Hippocampal formation (tissue), 2 donors: ENCODE data around the gene NUDT7.

Experiments
- DNase-seq, 2 donors: peaks; one replicate each; lab custom pipeline; 2025; lab: John Stamatoyannopoulos, UW

The NUDT7 gene

DNA sequence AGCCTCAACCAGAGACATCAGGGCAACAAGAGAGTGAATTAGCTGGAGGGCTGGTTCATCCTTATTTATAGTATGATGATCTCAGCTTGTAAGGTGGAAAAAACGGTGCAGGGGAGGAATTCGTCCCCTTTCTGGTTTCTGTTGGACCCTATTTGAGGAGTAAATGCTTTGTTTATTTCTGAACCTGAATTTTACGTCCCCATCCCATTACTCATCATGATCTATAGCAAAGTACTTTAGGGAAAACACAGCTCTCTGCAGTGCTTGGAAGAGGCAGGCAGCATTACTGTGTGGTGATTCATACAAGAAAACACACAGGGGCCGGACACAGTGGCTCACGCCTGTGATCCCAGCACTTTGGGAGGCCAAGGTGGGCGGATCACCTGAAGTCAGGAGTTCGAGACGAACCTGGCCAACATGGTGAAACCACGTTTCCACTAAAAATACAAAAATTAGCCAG is 58.1 kb downstream of the NUDT7 start:
- DNase-seq, result no peak

DNA sequence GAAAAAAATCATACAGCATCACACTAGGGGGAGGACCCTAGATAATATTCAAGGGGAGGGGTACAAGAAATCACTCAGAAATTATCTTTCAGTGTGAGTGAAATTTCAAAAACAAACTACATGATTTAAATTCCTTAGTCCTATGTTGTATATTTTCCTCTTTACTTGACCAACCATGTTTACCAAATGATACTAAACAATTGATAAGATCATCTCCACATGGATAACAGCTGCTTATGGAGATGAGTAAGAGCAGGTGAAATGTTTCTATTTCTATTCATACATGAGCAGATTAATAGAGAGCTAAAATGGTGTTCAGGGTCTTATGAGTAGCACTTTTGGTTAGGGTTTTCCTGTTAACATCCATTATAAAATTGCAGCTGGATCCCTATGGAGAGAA is 58.8 kb downstream of the NUDT7 start:
- DNase-seq, result no peak

DNA sequence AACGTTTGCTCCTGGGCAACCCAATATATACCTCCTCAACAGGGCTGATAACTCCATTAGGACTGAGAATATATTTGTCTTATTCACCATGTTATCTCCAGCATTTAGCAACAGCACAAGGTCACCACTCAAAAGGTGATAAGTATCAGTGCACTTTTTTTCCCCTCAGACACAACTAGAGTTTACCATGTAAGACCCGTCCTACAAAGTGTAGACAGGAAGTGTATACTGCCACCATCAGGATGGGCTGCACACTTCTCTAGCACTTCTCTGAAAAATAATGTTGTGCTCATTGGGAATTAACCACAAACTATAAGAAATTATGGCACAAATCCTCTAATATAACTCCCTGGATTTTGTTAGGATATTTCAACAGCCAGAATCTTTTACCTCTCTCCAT is 60.4 kb downstream of the NUDT7 start:
- no peak for DNase-seq

DNA sequence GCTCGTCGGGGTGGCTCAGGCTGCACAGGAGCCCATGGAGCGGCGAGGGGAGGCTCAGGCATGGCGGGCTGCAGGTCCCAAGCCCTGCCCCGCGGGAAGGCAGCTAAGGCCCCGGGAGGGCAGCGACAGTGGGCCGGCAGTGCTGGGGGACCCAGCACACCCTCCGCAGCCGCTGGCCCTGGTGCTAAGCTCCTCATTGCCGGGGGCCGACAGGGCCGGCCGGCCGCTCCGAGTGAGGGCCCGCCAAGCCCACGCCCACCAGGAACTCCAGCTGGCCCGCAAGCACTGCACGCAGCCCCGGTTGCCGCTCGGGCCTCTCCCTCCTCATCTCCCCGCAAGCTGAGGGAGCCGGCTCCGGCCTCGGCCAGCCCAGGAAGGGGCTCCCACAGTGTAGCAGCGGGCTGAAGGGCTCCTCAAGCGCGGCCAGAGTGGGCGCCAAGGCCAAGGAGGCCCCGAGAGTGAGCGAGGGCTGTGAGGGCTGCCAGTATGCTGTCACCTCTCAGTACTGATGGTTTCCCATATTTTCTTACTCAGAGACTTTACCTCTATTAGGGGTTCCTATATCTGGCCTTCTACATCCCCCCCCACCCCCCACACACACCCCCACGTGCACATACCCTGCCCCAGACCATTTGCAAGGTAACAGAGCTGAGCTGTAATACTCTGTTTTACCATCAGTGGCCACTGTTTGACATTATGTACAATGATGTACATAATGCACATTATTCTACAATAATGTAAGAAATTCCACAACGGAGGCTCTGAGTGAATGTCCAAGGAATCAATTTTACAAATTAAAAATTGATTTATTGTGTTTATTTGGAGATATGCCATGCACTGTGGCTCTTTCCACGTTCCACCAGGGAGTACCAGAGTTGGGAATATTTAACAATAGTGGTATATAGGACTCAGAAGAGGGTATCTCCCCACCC is 62.4 kb downstream of the NUDT7 start:
- DNase-seq, result no peak

DNA sequence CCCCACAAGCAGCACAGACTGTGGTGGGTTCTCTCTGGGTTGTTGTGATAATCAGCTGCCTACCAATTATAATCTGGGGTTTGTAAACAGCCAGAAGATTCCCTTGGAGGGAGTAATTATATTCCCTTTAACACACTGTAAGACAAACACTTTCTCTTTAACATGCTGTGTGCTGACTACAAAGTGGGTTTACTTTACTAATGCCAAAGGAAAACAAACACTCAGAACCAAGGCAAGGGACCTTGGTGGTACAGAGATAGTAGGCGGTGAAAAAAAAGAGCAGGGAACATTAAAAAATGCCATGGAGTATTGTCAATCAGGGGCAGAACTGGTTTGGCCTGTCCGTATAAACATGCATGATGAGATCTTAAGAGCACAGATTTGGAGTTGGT is 63.1 kb downstream of the NUDT7 start:
- no peak for DNase-seq

DNA sequence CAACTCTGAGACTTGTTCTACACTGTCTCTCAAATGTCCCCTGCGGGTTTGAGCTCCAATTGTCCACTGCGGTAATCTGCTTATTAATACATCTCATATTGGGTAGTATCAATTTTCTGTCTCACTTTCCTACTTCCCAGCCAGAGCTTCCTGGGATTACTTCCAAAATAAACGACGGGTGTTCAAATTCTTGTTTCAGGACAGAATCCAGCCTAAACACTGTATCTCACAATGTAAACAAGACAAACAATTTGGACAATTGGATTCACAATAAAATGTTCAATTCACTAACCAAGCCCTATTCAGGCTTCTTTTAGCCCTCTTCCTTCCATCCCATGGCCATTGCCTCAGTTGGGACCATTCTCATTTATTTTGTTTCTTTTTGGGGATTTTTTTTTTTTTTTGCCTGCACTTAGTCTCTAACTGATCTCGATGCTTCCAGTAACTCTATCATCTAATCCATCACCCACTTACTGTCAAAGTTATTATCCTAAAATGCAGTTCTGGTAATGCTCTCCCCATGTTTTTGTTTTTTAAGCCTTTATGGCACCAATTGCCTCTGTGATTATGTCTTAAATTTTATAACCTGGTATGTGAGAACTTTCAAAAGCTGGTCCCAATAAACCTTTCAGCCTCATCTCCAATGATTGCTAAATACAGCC is 64.0 kb downstream of the NUDT7 start:
- DNase-seq, result no peak

DNA sequence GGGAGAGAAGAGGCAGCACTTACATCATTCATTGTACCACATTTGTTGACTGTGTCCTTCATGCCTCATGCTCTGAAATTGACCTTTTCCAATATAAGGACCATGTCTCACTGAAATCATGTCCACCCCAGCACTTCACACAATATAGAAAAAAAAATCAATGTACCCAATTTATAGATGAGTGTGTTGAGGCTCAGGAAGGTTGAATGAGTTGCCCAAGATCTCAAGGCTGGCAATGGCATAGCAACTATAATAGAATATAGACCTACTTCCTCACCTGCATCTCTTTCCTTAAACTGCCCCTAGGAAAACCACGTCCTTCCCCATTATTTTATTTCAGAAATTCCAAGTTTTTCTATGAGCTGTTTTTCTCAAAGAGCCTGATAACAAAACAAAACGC is 65.1 kb downstream of the NUDT7 start:
- DNase-seq, result no peak

DNA sequence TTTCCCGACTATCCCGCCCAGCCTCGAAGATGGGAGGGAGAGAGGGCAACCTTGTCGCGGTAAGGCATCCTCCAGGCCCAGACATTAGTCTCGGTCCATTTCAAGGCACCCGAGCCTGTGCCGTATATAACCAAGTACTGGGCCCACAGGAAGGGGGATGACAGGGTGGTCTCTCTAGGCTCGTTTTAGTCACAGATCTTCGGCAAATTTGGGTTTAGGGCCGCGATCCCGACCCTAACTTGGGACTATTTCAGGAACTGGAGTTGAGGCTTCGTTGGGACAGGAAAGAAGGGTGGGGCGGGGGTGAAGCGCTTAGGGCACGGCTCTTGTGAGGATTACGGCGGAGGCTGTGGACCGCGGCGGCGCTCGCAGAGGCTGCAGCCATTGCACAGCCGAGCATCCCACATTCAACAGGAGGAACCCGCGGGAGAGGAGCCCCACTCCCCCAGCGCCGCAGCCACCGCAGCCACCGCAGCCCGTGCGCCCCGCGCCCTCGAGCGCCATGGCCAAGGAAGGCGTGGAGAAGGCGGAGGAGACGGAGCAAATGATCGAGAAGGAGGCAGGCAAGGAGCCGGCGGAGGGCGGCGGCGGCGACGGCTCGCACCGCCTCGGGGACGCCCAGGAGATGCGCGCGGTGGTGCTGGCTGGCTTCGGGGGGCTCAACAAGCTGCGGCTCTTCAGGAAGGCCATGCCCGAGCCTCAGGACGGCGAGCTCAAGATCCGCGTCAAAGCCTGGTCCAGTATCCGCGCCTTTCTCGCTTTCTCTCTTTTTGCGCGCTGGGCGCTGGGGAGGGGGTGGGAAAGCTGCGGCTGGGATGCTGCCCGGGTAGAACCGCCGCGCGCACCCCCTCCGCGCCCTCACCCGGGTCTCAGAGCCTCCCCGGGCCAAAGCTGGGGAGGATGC is 66.1 kb downstream of the NUDT7 start, which contains the start of gene VAT1L:
Gene VAT1L (plus strand): TSS at position 384 of the 904 bp plus-strand sequence. CDS start 119 bp downstream, at position 503.
- DNase-seq, result peak; percentile 56 to 62

DNA sequence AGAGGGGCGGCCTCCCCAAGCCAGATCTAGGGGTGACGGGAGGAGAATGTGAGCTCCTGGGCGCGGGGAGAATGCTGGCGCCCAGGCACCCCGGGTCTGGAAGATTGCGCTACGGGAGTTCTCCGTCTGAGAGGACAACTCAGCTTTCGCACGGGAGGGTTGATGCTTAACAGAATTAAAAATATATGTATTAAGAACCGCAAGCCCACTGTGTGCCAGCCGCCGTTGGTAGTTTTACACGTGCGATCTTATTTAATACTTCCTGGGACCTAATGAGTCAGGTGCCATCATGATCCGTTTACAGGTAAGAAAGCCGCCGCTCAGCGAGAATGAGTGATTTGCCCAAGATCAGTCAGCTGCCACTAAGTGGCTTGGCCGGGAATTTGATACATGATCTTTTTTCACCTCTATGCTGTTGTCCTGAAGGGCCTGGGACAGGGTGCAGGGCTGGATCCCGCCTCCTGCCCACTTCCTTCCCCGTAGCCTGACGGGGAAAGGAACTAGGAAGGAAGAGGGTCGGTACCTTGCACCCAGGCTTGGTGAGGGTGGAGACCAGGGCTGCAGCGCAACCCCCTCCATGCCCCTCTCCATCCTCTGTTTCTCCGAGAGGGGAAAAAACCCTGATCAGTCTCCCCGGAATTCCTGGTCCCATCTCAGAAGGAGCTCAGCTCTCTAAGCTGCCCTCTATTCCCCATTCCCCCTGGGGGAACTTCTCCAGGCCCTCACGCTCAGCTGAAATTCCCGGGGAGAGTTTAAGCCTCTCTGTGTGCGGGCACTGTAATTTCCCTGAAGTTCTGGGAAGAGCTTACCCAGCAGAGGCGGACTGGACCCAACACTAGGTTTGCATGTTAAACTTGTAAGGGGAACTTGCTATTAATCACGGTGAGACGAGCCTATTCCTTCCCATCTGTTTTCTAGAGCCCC is 67.0 kb downstream of the NUDT7 start:
- no peak for DNase-seq

DNA sequence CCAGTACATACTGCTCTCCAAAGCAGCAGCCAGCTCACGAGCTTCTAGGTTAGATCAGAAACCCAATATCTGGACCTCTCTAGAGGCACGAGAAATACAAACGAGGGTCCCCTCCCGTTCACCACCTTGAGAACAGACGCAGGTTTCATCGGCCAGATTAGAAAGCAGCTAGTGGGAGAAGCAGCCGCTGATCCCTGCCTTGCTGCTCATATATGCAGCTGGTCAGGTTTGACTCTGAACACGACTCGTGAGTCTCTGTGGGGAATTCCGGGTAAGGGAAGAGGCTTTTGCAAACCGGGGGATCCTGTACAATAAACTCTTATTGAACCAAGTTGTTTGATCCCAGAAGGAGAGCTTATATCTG is 67.7 kb downstream of the NUDT7 start:
- no peak for DNase-seq

DNA sequence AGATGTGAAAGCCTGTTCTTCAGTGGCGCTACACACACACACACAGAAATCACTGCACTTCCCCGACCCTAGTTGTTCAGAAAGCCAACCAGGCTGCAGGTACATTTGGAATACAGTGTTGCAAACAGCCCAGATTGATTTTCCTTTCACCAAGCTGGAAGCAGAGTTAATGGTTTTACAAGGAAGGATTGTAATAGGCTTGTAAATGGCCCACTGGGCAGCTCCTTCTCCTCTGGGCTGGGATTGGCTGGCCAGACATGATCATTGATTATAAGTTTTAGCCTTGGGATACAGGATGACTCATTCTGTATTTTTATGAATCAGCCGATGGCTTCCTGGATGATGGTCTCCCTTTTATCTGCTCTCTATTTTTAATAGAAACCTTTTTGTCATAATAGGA is 68.6 kb downstream of the NUDT7 start:
- no peak for DNase-seq
